Measurements from ENCODE around the gene MRAP.

Gene MRAP

DNA sequence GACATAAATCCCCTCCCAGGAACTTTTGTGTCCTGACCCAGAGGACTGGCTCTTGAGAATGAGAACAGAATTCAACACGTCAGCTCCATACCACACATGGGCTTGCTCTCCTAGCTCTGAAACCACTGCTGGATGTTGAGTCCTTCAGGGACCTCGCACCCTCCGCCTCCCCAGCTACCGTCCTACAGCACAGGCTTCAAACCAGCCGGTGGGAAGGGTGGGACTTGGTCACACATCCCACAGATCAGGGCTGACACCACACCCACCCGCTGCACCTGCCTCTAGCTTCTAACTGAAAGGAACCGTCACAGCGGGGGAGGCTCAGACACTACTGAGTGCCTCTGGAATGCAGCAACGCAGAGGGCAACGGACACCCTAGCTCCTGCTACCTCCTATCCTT is 24.0 kb downstream of the MRAP start:
- no peak for DNase-seq (ENCODE audit: low spot score)

DNA sequence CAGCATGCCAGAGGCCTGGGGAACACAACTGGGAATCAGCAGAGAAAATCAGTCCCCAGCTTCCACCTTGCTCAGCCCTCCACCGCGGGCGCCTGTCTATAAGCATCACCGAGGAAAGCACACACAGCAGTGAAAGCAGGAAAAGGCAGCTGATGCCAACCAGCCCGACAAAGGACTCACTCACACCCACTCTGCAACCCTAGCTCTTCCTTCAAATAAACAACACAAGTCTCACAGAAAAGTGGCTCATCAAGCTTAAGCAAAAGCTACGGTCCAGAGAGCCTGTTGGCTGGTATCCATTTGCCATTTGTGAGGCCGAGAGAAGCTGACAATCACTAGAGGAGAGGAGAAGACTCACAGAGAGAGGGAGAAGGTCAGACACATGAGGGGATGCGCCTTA is 27.1 kb downstream of the MRAP start:
- DNase-seq (ENCODE audit: low spot score), result no peak

DNA sequence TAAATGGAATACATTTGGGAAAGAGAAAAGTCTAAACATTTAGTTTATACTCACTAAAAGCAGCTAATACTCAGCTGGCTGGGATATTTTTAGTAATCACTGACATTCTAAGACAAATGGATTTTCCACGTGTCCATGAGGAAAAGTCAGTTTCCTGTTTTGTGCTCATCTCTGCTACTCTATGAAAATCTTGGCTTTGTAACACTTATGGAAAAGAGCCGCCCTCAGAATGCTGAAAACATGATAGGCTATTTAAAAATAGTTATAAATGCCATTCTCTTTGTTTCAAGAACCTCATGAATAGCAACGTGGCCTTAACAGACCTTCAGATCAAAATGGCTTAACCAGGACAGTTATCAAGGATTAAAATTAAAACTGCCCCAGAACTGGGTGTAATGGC is 29.9 kb downstream of the MRAP start:
- peak; percentile 71 for DNase-seq (ENCODE audit: low spot score)

- DNase-seq (ENCODE audit: low spot score), result peak; percentile 71
Observed at GRCh38 chr21:32329331-32329730, 30.7 kb downstream of the MRAP start.

- peak; percentile 53 for DNase-seq (ENCODE audit: low spot score)
Observed at GRCh38 chr21:32329776-32330175, 31.1 kb downstream of the MRAP start.

- DNase-seq (ENCODE audit: low spot score), result no peak
Observed at GRCh38 chr21:32330784-32331311, 32.2 kb downstream of the MRAP start.

- DNase-seq (ENCODE audit: low spot score), result no peak
Observed at GRCh38 chr21:32331444-32332305, 33.0 kb downstream of the MRAP start.

DNA sequence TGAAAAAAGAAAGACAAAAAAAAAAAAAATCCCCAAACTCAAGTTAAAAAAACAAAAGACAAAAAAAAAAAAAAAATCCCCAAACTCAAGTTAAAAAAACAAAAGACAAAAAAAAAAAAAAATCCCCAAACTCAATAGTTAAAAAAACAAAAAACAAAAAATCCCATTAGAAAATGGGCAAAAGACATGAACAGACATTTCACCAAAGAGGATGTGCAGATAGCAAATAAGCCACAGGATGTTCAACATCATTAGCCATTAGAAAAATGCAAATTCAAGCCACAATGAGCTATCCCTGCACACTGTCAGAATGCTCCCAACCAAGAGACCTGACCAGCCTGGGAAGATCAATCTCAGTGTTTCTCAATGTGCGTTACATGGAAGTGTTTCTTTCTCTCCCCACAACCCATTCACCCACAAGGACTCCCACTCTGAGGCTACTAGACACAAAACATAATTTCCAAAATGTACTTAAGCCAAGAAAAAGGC is 33.9 kb downstream of the MRAP start:
- no peak for DNase-seq (ENCODE audit: low spot score)

- no peak for DNase-seq (ENCODE audit: low spot score)
Observed at GRCh38 chr21:32333953-32334673, 35.5 kb downstream of the MRAP start.

- DNase-seq (ENCODE audit: low spot score), result peak; percentile 54
Observed at GRCh38 chr21:32334980-32335531, 36.4 kb downstream of the MRAP start.

GRCh38 chr21:32335601-32336575 is 37.2 kb downstream of the MRAP start:
- peak; percentile 73 for DNase-seq (ENCODE audit: low spot score)

GRCh38 chr21:32336711-32337110 is 38.1 kb downstream of the MRAP start:
- DNase-seq (ENCODE audit: low spot score), result peak; percentile 31

DNA sequence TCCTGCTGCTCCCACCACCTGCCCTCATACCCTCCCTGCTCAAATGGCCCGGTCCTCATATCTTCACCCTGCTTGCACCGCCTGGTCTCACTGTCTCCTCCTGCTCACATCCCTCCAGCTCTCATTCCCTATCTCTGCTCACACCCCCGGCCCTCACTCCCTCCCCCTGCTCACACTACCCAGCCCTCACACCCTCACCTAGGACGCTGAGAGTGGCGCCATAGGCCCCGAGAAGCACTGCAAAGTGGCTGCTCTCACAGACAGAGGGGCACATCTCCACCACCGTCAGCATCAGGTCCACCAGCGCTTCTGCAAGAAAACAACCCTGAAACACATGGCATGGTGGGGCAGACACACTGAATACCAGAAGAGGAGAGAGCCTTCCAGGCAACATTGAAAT is 38.6 kb downstream of the MRAP start:
- no peak for DNase-seq (ENCODE audit: low spot score)

DNA sequence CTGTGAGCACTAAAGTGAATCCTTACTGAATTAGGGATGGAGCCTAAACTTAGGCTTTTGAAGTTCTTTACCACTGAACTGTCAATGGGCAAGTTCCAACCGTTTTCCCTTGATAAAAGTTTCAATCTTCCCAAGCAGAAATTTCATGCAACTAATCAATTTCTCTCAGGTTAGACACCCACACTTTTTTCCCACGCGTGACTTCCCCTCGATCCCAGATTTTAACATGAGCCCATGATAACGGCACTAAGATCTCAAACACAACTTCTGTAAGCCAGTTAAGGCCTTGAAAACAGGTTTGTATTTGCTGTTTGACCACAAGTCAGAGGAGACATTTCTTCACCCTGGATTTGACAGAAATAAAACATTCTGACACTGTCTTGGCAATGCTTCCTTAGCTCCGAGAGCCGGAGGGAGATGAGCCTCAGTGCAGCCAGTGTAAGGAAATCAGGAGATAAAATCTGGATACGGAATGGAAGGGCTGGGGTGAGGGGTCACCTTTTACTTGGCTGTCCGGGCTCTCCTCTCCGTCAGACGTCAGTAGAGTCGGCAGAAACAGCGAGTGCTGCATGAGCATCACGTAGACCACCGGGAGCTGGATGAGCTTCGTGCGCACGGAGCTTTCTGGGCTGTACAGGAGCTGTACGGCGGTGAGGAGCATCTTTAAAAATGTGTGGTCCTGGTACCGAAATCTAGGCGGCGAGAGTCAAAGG is 39.7 kb downstream of the MRAP start:
- no peak for DNase-seq (ENCODE audit: low spot score)

GRCh38 chr21:32340863-32341848 is 42.5 kb downstream of the MRAP start:
- DNase-seq (ENCODE audit: low spot score), result no peak

DNA sequence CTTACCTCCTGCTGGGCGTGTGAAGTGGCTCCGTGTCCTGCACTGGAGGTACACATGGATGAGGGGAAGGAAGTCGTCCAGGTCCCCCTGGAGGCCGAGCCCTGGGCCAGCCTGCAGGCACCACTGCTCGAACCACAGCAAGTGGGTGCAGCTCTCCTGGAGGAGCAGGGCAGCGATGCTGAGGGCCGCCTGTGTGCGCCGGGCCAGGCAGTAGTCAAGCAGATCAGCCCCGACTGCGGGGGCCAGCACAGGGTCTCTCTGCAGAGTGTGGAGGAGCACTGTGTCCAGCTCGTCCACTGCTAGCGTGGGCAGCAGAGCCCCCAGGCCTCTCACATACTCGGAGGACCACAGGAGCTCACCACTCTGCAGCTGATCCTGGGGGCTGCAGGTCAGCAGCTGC is 48.3 kb downstream of the MRAP start:
- DNase-seq (ENCODE audit: low spot score), result no peak

- no peak for DNase-seq (ENCODE audit: low spot score)
Observed at GRCh38 chr21:32347351-32347750, 48.7 kb downstream of the MRAP start.

DNA sequence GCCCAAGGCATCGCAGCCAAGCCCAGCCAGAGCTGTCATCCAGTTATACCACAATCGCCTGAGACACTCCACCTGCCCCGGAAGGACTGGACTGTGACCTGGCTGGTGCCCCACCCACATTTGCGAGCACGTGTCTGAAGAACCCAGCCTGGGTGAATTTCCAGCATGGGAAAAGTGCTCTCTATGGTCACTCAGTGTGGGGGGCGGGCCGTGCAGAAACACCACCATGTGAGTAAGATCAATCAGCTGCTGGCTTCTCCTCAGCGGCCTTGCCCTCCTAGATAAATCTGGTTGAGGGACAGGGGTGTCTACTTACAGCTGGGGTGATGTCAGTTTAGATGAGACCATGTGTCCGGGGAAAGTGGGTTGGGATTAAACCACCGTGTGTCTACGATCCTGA is 49.3 kb downstream of the MRAP start:
- DNase-seq (ENCODE audit: low spot score), result no peak

DNA sequence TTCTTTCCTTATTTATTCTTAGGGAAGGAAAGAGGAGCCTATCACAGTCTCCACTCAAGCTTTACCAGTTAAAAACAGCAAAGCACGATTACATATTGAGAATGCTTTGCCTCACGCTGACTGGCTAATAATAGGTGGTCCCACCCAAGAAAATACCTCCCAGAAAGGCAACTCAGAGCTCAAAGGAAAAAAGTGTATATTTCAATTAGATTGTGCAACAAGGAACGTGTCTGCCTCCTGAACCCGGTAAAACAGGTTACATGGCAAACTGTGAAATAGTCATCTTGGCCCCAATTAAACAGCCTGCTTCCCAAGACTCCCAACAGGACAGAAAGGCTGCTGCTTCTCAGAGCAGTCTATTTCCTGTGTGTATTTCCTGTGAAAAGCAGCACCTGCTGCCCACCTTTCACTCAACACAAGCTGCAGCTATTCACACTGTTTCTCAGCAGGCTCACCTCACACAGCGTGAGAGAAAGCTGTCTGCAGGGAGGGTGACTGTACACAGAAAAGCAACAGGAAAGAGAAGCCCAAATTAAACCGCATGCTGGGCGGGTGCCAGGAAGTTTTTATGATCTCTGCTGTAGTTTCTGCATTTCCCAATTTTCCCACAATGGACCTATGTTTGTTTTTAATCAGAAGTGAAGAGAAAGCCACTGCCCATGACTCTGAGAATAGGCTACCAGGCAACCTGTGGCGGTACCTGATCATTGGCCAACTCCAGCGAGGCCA is 50.1 kb downstream of the MRAP start:
- no peak for DNase-seq (ENCODE audit: low spot score)

Measured in AG20443 (cell line).